A673 (cell line): ENCODE measurements around the gene KIF17. TPM values are rescaled to one million over a fixed set of nuclear protein-coding genes. Genes with fewer than 3 reads are reported as not detected.
A peak's percentile ranks its signal among the peaks of the same experiment; 100 is the strongest.

Experiments used
- Bru-seq: library from RNA; stranded (reverse); fragments of 400-500 nt; gene quantifications from one replicate; lab custom pipeline; 2021; lab: Mats Ljungman, UMichigan
- BruChase-seq, 2 experiments: library from RNA; stranded (reverse); fragments of 400-500 nt; gene quantifications; one replicate each; lab custom pipeline; 2021; lab: Mats Ljungman, UMichigan
- BruUV-seq: library from RNA; stranded (reverse); fragments of 400-500 nt; replicated peaks from 2 replicates; lab custom pipeline; 2021; lab: Mats Ljungman, UMichigan
- CTCF ChIA-PET: fragments of 300-600 bp; sonication (Branson Sonifier 250); formaldehyde crosslinking; loops from one replicate; lab custom pipeline; 2022; ENCODE audit warnings: antibody characterized with exemption; lab: Charles Lee
- POLR2A ChIA-PET: fragments of 300-600 bp; sonication (Branson Sonifier 250); formaldehyde crosslinking; loops from one replicate; lab custom pipeline; 2022; ENCODE audit warnings: antibody characterized with exemption; ENCODE audit not compliant: low non-redundant PET; lab: Charles Lee
- DNase-seq: peaks from one replicate; pipeline ENCODE4 v3.0.0-alpha.2; 2015; ENCODE audit warnings: low spot score
- H3K27ac ChIP-seq: fragments of 200-600 bp; sonication (generic); 2 replicates; pipeline ENCODE4 v1.5.1; 2016; ENCODE audit warnings: mixed run types, low read depth, mild to moderate bottlenecking, mixed read lengths, antibody characterized with exemption, low read length; ENCODE audit not compliant: poor library complexity, severe bottlenecking
- H3K27me3 ChIP-seq: fragments of 200-600 bp; sonication (generic); replicated peaks from 2 replicates; pipeline ENCODE4 v1.6.1; 2017; ENCODE audit warnings: mixed run types, low read depth, mild to moderate bottlenecking, mixed read lengths, antibody characterized with exemption, low read length; ENCODE audit not compliant: insufficient read depth, poor library complexity
- H3K36me3 ChIP-seq: fragments of 200-600 bp; sonication (generic); 2 replicates; pipeline ENCODE4 v1.6.1; 2016; ENCODE audit warnings: mixed run types, mild to moderate bottlenecking, mixed read lengths, antibody characterized with exemption, low read length; ENCODE audit not compliant: insufficient read depth, poor library complexity, severe bottlenecking
- H3K4me1 ChIP-seq: fragments of 200-600 bp; sonication (generic); 2 replicates; pipeline ENCODE4 v1.6.1; 2017; ENCODE audit warnings: mixed run types, mild to moderate bottlenecking, mixed read lengths, antibody characterized with exemption, low read length; ENCODE audit not compliant: insufficient read depth, poor library complexity, severe bottlenecking
- H3K4me3 ChIP-seq: fragments of 200-600 bp; sonication (generic); 2 replicates; pipeline ENCODE4 v1.5.1; 2016; ENCODE audit warnings: low read depth, mixed run types, mild to moderate bottlenecking, mixed read lengths, low read length; ENCODE audit not compliant: poor library complexity, severe bottlenecking
- H3K9me3 ChIP-seq: fragments of 200-600 bp; sonication (generic); 2 replicates; pipeline ENCODE4 v1.6.1; 2016; ENCODE audit warnings: mixed run types, low read depth, mild to moderate bottlenecking, mixed read lengths, antibody characterized with exemption, low read length; ENCODE audit not compliant: poor library complexity, severe bottlenecking
- CTCF ChIP-seq: fragments of 300-800, 200-600 bp; sonication (generic); conservative IDR thresholded peaks from 2 replicates; pipeline ENCODE4 v1.5.1; 2017; ENCODE audit warnings: low read depth, mild to moderate bottlenecking, antibody characterized with exemption, low read length, moderate library complexity, mixed read lengths
- EZH2 ChIP-seq: fragments of 200-600 bp; sonication (generic); IDR thresholded peaks from 2 replicates; pipeline ENCODE4 v1.6.1; 2017; ENCODE audit warnings: borderline replicate concordance, low read depth, mild to moderate bottlenecking, mixed read lengths, antibody characterized with exemption, low read length; ENCODE audit not compliant: poor library complexity, severe bottlenecking
- intact Hi-C: fragments of 100-400 bp; cut with micrococcal nuclease; formaldehyde crosslinking; loops from one replicate; pipeline ENCODE4 v1.10.0; 2022; ENCODE audit not compliant: unreplicated experiment
- long read RNA-seq: library from polyadenylated mRNA; stranded (forward); transcript quantifications from one replicate; pipeline ENCODE4 v2.0.0, GENCODE V29; 2022
- total RNA-seq: library from RNA; stranded (reverse); gene quantifications from 2 replicates; pipeline ENCODE4 v1.2.3, GENCODE V29; 2021

The KIF17 gene
- total RNA-seq (0.28 and 0.71 TPM in 2 replicates), Bru-seq, nascent RNA (percentile 18 among the genes with signal in this experiment), BruChase-seq, experiment 1, labeled RNA remaining after a 2-hour chase (percentile 18 among the genes with signal in this experiment), BruChase-seq, experiment 2, labeled RNA remaining after a 6-hour chase (percentile 27 among the genes with signal in this experiment)
- long read RNA-seq, partial matches to known transcripts = 0 of 1 reads
- long read RNA-seq, other reads (novel, unspliced or antisense) = 0 of 1 reads

GRCh38 chr1:20717452-20718342 is at the start of gene KIF17:
TSS of gene KIF17 (minus strand) at chr1:20718007. CDS start at chr1:20717706, 301 bp downstream.
- BruUV-seq = no TSS peak
- Histone ChIP-seq H3K4me3 (peak within 1 kb of the TSS; percentile 50), H3K27me3 (no peaks in the 10 kb centered on the region), H3K4me1 (no peaks in the 10 kb centered on the region), H3K27ac (no peak within 1 kb of the TSS), H3K9me3 (no peaks in the 10 kb centered on the region), H3K36me3 (no peaks in the 10 kb centered on the region)
- CTCF ChIA-PET = interaction anchor here (1.2 kb wide), 1 partner anchor 21 kb away, joined by 4 read pairs; no protein-coding TSS in a partner anchor
- TF ChIP-seq EZH2 = no peak
- no peak for TF ChIP-seq CTCF
- intact Hi-C loops = no loop called here
- POLR2A ChIA-PET = interaction anchor here (0.6 to 0.7 kb wide), 2 partner anchors 21 to 104 kb away, joined by 3 to 4 read pairs; no protein-coding TSS in a partner anchor
- DNase-seq = peak; percentile 80

GRCh38 chr1:20767271-20767670 is 49.5 kb upstream of the KIF17 start:
- POLR2A ChIA-PET = no interaction called here
- H3K4me1 ChIP-seq = no peaks in the 10 kb centered on the region
- H3K36me3 ChIP-seq = peaks cover 100% of the 10 kb centered on the region
- no peaks in the 10 kb centered on the region for H3K9me3 ChIP-seq
- no peak overlapping the region for H3K27ac ChIP-seq
- DNase-seq = no peak
- intact Hi-C loops = no loop called here
- no TSS peak for BruUV-seq
- CTCF ChIA-PET = no interaction called here
- H3K27me3 ChIP-seq = no peaks in the 10 kb centered on the region
- TF ChIP-seq EZH2 = no peak
- H3K4me3 ChIP-seq = no peak overlapping the region

GRCh38 chr1:20763417-20763816 is 45.6 kb upstream of the KIF17 start:
- no peak for DNase-seq

More at GRCh38 chr1:20763417-20763816, 45.6 kb upstream of the KIF17 start:
- Histone ChIP-seq H3K27ac (no peak overlapping the region), H3K36me3 (peaks cover 98% of the 10 kb centered on the region), H3K4me1 (no peaks in the 10 kb centered on the region), H3K4me3 (no peak overlapping the region), H3K9me3 (no peaks in the 10 kb centered on the region), H3K27me3 (no peaks in the 10 kb centered on the region)
- ChIA-PET CTCF (no interaction called here), POLR2A (no interaction called here)
- no peak for TF ChIP-seq CTCF
- no peak for TF ChIP-seq EZH2
- BruUV-seq = no TSS peak
- intact Hi-C loops = no loop called here
